Upper lobe of left lung (tissue), 6 donors: ENCODE results near the gene R3HDM1. TPM values are rescaled to one million over a fixed set of nuclear protein-coding genes. Genes with fewer than 3 reads are reported as not detected.

Experiments
- ATAC-seq, 2 donors: fragments of 200-7000 bp; cut with Tn5 transposase; one replicate each; pipeline ENCODE4 v1.9.1; 2022; ENCODE audit warnings: mild to moderate bottlenecking in 2 of 2, moderate library complexity in 2 of 2; ENCODE audit not compliant: low FRiP score in 2 of 2
- DNase-seq, 2 donors: peaks; one replicate each; pipeline ENCODE4 v3.0.0-alpha.2; 2019 to 2020
- H3K27ac ChIP-seq, 4 donors: fragments of 200-600 bp; sonication (generic); one replicate each; pipeline ENCODE4 v1.5.1; 2016 to 2019
- H3K27me3 ChIP-seq, 4 donors: fragments of 200-600 bp; sonication (generic); one replicate each; pipeline ENCODE4 v1.5.1; 2017 to 2019
- H3K36me3 ChIP-seq, 4 donors: fragments of 200-600 bp; sonication (generic); one replicate each; pipeline ENCODE4 v1.5.1; 2016 to 2019
- H3K4me1 ChIP-seq, 4 donors: fragments of 200-600 bp; sonication (generic); one replicate each; pipeline ENCODE4 v1.5.1; 2018 to 2019
- H3K4me3 ChIP-seq, 4 donors: fragments of 200-600 bp; sonication (generic); one replicate each; pipeline ENCODE4 v1.5.1; 2017 to 2019; ENCODE audit warnings: mild to moderate bottlenecking in 2 of 4, moderate library complexity in 1 of 4
- H3K9me3 ChIP-seq, 4 donors: fragments of 200-600 bp; sonication (generic); one replicate each; pipeline ENCODE4 v1.5.1; 2018 to 2019
- CTCF ChIP-seq, 6 experiments: fragments of 450-650 bp in 4 of 6; fragments of 200-600 bp in 2 of 6; sonication (generic) in 2 of 6; IDR thresholded peaks; one replicate each; pipeline ENCODE4 v1.5.1; 2016 to 2019; ENCODE audit warnings: antibody characterized with exemption in 6 of 6
- EP300 ChIP-seq, 4 donors: sonication (generic); formaldehyde crosslinking; IDR thresholded peaks; one replicate each; pipeline ENCODE4 v1.5.1; 2017; ENCODE audit warnings: antibody characterized with exemption in 4 of 4, control low read depth in 2 of 4
- POLR2A ChIP-seq, 4 donors: fragments of 450-650 bp; IDR thresholded peaks; one replicate each; pipeline ENCODE4 v1.5.1; 2016 to 2017; ENCODE audit warnings: antibody characterized with exemption in 4 of 4, mild to moderate bottlenecking in 2 of 4
- POLR2AphosphoS5 ChIP-seq, 2 donors: sonication (generic); formaldehyde crosslinking; IDR thresholded peaks; one replicate each; pipeline ENCODE4 v1.5.1; 2017; ENCODE audit warnings: antibody characterized with exemption in 2 of 2
- WGBS, 2 donors: methylation state at CpG; one replicate each; pipeline ENCODE4 v1.1.5; 2017 to 2018; 5-methylcytosine and 5-hydroxymethylcytosine counted together
- total RNA-seq, 6 donors: library from RNA; depleted of rRNA in 4 of 6; stranded (reverse); fragments of >200 nt in 4 of 6; gene quantifications; one replicate each; pipeline versions ENCODE4 v1.1.0 to v1.2.1, GENCODE V29; 2016 to 2021
- donor health status: DM: no; HTN: no; CAD: no; lungs with moderate emphysema.
- donor health status: DM: no; HTN: yes; CAD: no; lungs with severe emphysema.

Gene R3HDM1
- total RNA-seq, 6 donors from 2014 or later: 9.0 to 43.0 (median 16.2) TPM

GRCh38 chr2:135728064-135728743 is 196.9 kb downstream of the R3HDM1 start:
- no peak for DNase-seq
- Histone ChIP-seq H3K27me3 (no peaks in the 10 kb centered on the region), H3K36me3 (peaks cover 0 to 11% (median 7%) of the 10 kb centered on the region in 4 donors), H3K9me3 (no peaks in the 10 kb centered on the region), H3K4me3 (no peak overlapping the region), H3K4me1 (no peaks in the 10 kb centered on the region), H3K27ac (no peak overlapping the region)
- 94 to 100% methylated on average over 2 of the region's 2 CpGs for WGBS, 2 donors
- no peak for TF ChIP-seq EP300 (IDR thresholded peaks at IDR 0.05)
- TF ChIP-seq CTCF (IDR thresholded peaks at IDR 0.05): no peak
- TF ChIP-seq POLR2AphosphoS5 (IDR thresholded peaks at IDR 0.05): no peak
- TF ChIP-seq POLR2A (IDR thresholded peaks at IDR 0.05): no peak
- no peak for ATAC-seq

GRCh38 chr2:135732561-135732960 is 201.3 kb downstream of the R3HDM1 start:
- ATAC-seq (no peak), DNase-seq (no peak)
- TF ChIP-seq POLR2A (IDR thresholded peaks at IDR 0.05) (no peak), EP300 (IDR thresholded peaks at IDR 0.05) (no peak), CTCF (IDR thresholded peaks at IDR 0.05) (no peak), POLR2AphosphoS5 (IDR thresholded peaks at IDR 0.05) (no peak)
- Histone ChIP-seq H3K27me3 (no peaks in the 10 kb centered on the region), H3K27ac (no peak overlapping the region), H3K36me3 (no peaks in the 10 kb centered on the region), H3K4me1 (no peaks in the 10 kb centered on the region), H3K9me3 (no peaks in the 10 kb centered on the region), H3K4me3 (no peak overlapping the region)
- WGBS, 2 donors: 95 to 97% methylated on average over 5 of the region's 5 CpGs

- 88 to 94% methylated on average over 2 of the region's 2 CpGs for WGBS, 2 donors
- Histone ChIP-seq H3K36me3 (no peaks in the 10 kb centered on the region), H3K4me1 (no peaks in the 10 kb centered on the region), H3K27me3 (no peaks in the 10 kb centered on the region), H3K27ac (no peak overlapping the region), H3K4me3 (no peak overlapping the region), H3K9me3 (no peaks in the 10 kb centered on the region)
- ATAC-seq (no peak), DNase-seq (no peak)
- TF ChIP-seq CTCF (IDR thresholded peaks at IDR 0.05): no peak
- no peak for TF ChIP-seq POLR2A (IDR thresholded peaks at IDR 0.05)
- no peak for TF ChIP-seq EP300 (IDR thresholded peaks at IDR 0.05)
- no peak for TF ChIP-seq POLR2AphosphoS5 (IDR thresholded peaks at IDR 0.05)
These were observed 201.8 kb downstream of the R3HDM1 start for GRCh38 chr2:135733045-135733444.

GRCh38 chr2:135736546-135736945 is 205.3 kb downstream of the R3HDM1 start:
- Histone ChIP-seq H3K27me3 (no peaks in the 10 kb centered on the region), H3K4me1 (no peaks in the 10 kb centered on the region), H3K27ac (no peak overlapping the region), H3K4me3 (no peak overlapping the region), H3K9me3 (no peaks in the 10 kb centered on the region), H3K36me3 (no peaks in the 10 kb centered on the region)
- ATAC-seq (no peak), DNase-seq (no peak)
- WGBS, 2 donors: 82 to 90% methylated on average over 5 of the region's 5 CpGs
- TF ChIP-seq POLR2A (IDR thresholded peaks at IDR 0.05) (no peak), POLR2AphosphoS5 (IDR thresholded peaks at IDR 0.05) (no peak), EP300 (IDR thresholded peaks at IDR 0.05) (no peak), CTCF (IDR thresholded peaks at IDR 0.05) (no peak)

GRCh38 chr2:135740206-135740605 is 208.9 kb downstream of the R3HDM1 start:
- no peak for TF ChIP-seq EP300 (IDR thresholded peaks at IDR 0.05)
- TF ChIP-seq POLR2AphosphoS5 (IDR thresholded peaks at IDR 0.05): no peak
- no peak for TF ChIP-seq POLR2A (IDR thresholded peaks at IDR 0.05)
- TF ChIP-seq CTCF (IDR thresholded peaks at IDR 0.05): no peak
- no peak for DNase-seq

More at GRCh38 chr2:135740206-135740605, 208.9 kb downstream of the R3HDM1 start:
- no peak for ATAC-seq
- H3K27ac ChIP-seq: no peak overlapping the region
- no peaks in the 10 kb centered on the region for H3K27me3 ChIP-seq
- peaks cover 19 to 23% (median 22%) of the 10 kb centered on the region in 4 donors for H3K4me1 ChIP-seq
- H3K4me3 ChIP-seq: no peak overlapping the region
- H3K9me3 ChIP-seq: no peaks in the 10 kb centered on the region
- no peaks in the 10 kb centered on the region for H3K36me3 ChIP-seq
- WGBS, 2 donors: 92 to 97% methylated on average over 3 of the region's 3 CpGs
